Fibroblast of skin of left quadriceps (primary cell): Measurements from ENCODE around the gene PINLYP.

Experiments
- DNase-seq, 2 experiments: peaks; one replicate each; pipeline ENCODE4 v3.0.0-alpha.2; 2013; ENCODE audit warnings: low read depth in 2 of 2

PINLYP gene

GRCh38 chr19:43628646-43629326 is 53.2 kb downstream of the PINLYP start:
- no peak for DNase-seq

DNA sequence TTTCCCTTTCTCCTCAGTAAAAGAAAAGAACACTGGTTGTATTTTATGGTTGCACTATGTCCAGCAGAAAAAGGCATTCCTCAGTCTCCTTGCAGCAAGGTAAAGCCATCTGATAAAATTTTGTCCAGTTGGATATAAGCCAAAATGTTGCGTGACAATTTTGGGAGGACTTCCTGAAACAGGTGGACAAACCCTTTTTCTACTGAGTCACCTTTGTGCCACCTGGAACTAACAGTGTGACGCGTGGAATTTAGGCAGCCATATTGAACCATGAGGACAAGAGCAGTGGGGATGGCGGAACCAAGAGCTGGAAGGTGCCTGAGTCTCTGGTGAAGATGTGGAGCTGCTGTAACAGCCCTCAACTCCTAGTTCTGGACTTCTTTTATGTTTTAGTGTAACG is 55.9 kb downstream of the PINLYP start:
- no peak for DNase-seq
